Left ventricle myocardium superior (tissue), 1 donor: Measurements from ENCODE around the gene FAM13B. TPM values are rescaled to one million over a fixed set of nuclear protein-coding genes. Genes with fewer than 3 reads are reported as not detected.
A peak's percentile ranks its signal among the peaks of the same experiment; 100 is the strongest.
"Not testable (repeated sequence)": the region's sequence is repeated elsewhere in the genome, so short reads cannot be mapped to it uniquely, and the experiment has no call there.

Experiments used
- ATAC-seq: fragments of 200-7000 bp; cut with Tn5 transposase; one replicate; pipeline ENCODE4 v1.9.1; 2020; ENCODE audit warnings: mild to moderate bottlenecking, moderate library complexity
- DNase-seq: peaks from one replicate; pipeline ENCODE4 v3.0.0-alpha.2; 2020
- intact Hi-C: fragments of 100-400 bp; cut with micrococcal nuclease; formaldehyde crosslinking; loops from one replicate; pipeline ENCODE4 v1.11.0; 2022
- long read RNA-seq: library from polyadenylated mRNA; unstranded; transcript quantifications from one replicate; pipeline ENCODE4 v2.0.0, GENCODE V29; 2021
- total RNA-seq: library from RNA; stranded (reverse); fragmentation: NEBNext Ultra II Directional; extraction: Animal tissue kit (Norgen Biotek cat#: 25700); gene quantifications from one replicate; pipeline ENCODE4 v1.2.1, GENCODE V29; 2021
- donor health status: DM: no; HTN: yes; CAD: no; lungs with severe emphysema.

Gene FAM13B
- total RNA-seq = 20.4 TPM
- long read RNA-seq, partial matches to known transcripts = 7 of 24 reads
- long read RNA-seq, other reads (novel, unspliced or antisense) = 15 of 24 reads

GRCh38 chr5:138032572-138033385 is at the start of gene FAM13B:
Gene FAM13B (minus strand): TSS chr5:138033079. CDS start chr5:138019111, 13,968 bp downstream.
- peak; percentile 94 for ATAC-seq
- DNase-seq = peak; percentile 89
- intact Hi-C loops = no loop called here

DNA sequence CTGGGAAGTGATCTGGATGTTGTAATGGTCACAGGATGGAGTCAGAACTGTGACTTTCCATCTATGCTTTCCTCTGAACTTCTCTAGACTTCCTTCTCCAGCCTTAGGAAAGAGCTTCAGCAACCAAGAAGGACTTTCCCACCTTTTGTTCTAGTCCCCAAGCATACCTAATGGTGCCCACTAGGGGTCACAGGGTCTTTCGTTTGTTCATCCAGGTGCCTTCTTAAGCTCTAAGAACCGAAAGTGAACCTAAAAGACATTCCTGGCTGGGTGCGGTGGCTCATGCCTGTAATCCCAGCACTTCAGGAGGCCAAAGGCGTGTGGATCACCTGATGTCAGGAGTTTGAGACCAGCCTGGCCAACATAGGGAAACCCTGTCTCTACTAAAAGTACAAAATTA is 49.2 kb upstream of the FAM13B start:
- ATAC-seq = no peak
- no peak for DNase-seq
- intact Hi-C loops = no loop called here

GRCh38 chr5:138078006-138078643 is 45.2 kb upstream of the FAM13B start:
- intact Hi-C loops = loop anchor here (5.0 kb wide), 1 partner anchor 54 kb away; no protein-coding TSS in a partner anchor
- no peak for DNase-seq
- no peak for ATAC-seq

GRCh38 chr5:138077064-138077696 is 44.3 kb upstream of the FAM13B start:
- DNase-seq (peak; percentile 52), ATAC-seq (peak; percentile 71)
- intact Hi-C loops = loop anchor here (5.0 kb wide), 1 partner anchor 55 kb away; no protein-coding TSS in a partner anchor

DNA sequence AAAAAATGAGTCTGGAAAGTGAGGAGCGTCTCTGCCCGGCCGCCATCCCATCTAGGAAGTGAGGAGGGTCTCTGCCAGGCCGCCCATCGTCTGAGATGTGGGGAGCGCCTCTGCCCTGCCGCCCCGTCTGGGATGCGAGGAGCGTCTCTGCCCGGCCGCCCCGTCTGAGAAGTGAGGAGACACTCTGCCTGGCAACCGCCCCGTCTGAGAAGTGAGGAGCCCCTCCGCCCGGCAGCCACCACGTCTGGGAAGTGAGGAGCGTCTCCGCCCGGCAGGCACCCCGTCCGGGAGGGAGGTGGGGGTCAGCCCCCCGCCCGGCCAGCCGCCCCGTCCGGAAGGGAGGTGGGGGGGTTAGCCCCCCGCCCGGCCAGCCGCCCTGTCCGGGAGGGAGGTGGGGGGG is 37.1 kb upstream of the FAM13B start:
- DNase-seq, ATAC-seq, intact Hi-C loops: not testable (repeated sequence)

GRCh38 chr5:138068742-138069600 is 36.1 kb upstream of the FAM13B start:
- peak; percentile 83 for ATAC-seq
- DNase-seq = peak; percentile 80
- intact Hi-C loops = no loop called here

DNA sequence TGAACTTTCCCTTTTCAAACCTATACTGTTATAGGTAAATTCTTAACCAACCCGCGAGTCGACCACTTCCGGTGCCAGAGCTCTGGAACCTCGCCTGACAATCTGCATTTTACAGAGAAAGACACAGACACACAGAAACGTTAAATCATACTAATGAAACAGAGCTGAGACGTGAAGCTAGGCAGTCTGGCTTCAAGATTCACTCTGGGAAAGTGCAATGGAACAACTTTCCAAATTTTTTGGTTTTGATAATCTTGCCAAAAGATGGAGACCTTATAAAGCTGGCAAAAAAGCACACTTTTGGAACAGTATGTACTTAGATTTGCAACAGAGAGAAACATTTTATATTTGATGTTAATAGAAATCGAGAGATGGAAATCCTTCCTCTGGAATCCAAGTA is 35.1 kb upstream of the FAM13B start:
- no peak for DNase-seq
- ATAC-seq = no peak
- intact Hi-C loops = no loop called here

DNA sequence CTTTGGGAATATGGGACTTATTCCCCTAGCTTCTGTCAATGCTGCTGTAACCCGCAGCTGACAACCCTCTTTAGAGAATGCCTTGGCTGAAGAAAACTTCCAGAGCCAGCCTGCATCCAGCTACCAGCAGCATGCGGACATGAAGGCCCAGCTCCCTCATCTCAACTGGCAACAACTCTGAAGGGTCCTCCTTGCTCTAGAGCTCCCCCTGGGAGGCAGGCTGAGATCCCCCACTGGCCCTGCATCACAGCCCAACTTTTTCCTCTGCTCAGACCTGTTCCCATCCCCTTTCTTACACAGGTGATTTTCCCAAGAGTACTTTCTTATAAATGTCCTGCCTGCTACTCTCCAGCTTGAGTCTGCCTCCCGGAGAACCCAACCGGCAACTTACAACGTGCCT is 32.2 kb upstream of the FAM13B start:
- intact Hi-C loops = no loop called here
- DNase-seq (no peak), ATAC-seq (peak; percentile 23)

GRCh38 chr5:138064526-138064925 is 31.6 kb upstream of the FAM13B start:
- intact Hi-C loops = no loop called here

GRCh38 chr5:138054847-138055558 is 22.1 kb upstream of the FAM13B start:
- ATAC-seq = no peak

More at GRCh38 chr5:138064526-138064925, 31.6 kb upstream of the FAM13B start:
- DNase-seq (no peak), ATAC-seq (no peak)

DNA sequence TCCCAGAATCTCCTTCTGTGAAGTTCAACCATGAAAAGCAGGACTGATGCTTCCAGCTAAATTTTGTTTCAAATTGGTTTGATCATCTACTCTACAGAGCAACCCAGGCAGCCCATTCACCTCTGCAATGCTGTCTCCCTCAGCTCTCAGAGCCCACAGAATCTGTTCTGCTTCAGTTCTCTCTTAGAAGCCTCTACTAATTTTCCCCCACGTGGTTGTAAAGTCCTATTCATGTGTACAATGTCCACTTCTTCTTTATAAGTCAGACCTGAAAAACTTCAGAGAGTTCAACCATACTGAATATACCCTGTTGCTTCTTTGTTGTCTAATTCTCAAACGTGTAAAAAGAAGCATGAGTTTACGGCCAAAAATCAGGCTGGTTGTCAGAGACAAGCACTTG is 21.3 kb upstream of the FAM13B start:
- intact Hi-C loops = no loop called here
- no peak for DNase-seq
- no peak for ATAC-seq

More at GRCh38 chr5:138054847-138055558, 22.1 kb upstream of the FAM13B start:
- no peak for DNase-seq
- intact Hi-C loops = no loop called here

DNA sequence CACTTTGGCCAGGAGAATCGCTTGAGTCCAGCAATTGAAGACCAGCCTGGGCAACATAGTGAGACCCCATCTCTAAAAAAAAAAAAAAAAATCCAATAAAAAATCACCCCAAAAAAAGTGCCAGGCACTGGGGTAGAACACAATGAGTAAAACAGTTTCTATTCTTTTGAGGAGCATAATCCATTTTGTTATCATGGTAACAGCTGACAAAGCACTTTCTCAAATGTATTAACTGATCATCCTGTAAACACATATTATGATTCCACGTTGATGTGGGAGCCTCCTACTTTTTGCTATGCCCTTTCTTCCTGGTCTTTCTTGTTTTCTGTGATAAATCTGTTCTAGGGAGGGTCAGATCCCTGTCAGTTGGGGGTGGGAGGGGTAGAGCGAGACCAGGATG is 20.7 kb upstream of the FAM13B start:
- no peak for DNase-seq
- no peak for ATAC-seq
- intact Hi-C loops = no loop called here

GRCh38 chr5:138052718-138053117 is 19.8 kb upstream of the FAM13B start:
- intact Hi-C loops, DNase-seq, ATAC-seq: not testable (repeated sequence)

DNA sequence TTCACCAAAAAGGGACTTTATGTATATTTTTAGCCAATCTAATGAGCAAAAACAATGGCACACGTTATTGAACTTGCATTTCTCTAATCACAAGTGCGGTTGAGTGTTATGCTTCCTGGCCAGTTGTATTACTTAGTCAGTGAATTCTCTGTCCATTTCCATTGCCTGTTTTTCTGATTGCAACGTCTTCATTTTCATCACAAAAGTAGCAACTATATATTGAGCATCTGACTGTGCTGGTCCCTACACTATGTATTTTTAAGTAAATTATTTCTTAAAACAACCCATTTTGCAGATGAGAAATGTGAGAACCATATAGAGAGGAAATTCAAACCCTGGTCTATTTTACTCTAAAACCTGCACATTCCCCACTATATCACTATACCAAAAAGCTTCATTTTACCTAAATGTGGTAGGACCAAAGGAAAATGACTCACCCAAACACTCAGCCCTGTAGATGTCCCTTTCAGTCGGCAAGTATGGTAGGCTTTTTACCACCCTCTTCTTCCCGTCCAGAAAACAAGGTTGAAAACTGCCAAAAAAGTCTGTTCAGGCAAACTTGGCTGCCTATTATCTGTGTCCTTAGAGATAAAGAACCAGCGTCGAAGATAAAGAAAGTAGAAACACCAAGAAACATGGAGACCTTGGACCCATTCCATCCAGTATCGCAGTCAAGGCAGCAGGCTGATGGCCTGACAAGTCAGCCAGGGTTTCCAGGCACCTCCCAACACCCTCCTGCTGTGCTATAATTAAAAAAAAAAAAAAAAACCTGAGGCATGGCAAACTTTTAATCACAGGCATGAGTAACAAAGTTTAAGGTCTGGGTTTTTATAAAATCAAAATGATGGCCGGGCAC is 18.8 kb upstream of the FAM13B start:
- intact Hi-C loops = no loop called here
- DNase-seq (no peak), ATAC-seq (peak; percentile 92)

DNA sequence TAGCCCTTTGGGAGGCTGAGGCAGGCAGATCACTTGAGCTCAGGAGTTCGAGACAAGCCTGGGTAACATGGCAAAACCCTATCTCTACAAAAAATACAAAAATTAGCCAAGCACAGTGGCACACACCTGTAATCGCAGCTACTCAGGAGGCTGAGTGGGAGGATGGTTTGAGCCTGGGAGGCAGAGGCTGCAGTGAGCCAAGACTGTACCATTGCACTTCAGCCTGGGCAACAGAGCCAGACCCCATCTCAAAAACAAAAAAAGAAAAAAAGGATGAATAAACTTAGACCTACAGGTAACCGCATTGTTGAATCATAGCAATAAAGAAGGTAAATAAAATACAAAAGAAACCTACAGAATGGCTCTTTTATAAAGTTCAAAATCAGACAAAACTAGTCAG is 12.4 kb upstream of the FAM13B start:
- DNase-seq, ATAC-seq, intact Hi-C loops: not testable (repeated sequence)

DNA sequence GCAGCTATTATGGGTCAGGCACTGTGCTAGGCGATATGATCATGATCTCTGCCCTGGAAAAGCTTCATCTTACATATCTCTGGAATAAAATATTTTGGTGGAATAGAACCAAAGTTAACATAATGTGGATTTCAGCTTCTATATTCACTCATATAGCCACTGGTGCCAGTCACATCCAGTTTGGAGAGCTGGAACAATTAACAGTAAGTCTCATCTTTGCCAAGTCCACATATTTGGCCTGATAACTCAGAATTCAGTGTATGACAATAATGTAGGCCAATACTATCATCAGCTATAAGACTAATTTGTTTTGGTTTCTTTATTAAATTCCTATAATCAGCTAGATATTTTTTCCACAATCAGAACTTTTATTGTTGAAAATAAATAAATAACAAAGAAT is 5.9 kb upstream of the FAM13B start:
- intact Hi-C loops = no loop called here
- ATAC-seq (no peak), DNase-seq (no peak)

- no peak for ATAC-seq
- intact Hi-C loops = no loop called here
- no peak for DNase-seq
Measured at GRCh38 chr5:138037907-138038633, 5.2 kb upstream of the FAM13B start.
